AG09309 (cell line): Measurements from ENCODE around the gene HOXC10.

Experiments used
- DNase-seq: peaks from one replicate; pipeline ENCODE4 v3.0.0-alpha.2; 2010; ENCODE audit warnings: low read depth
- H3K4me3 ChIP-seq: 2 replicates; pipeline ENCODE4 v1.5.1; 2011; ENCODE audit warnings: mild to moderate bottlenecking, low read depth, low read length, moderate library complexity; ENCODE audit not compliant: control insufficient read depth
- CTCF ChIP-seq: IDR thresholded peaks from 2 replicates; pipeline ENCODE4 v1.5.1; 2011; ENCODE audit warnings: mild to moderate bottlenecking, low read depth, low read length, inconsistent platforms; ENCODE audit not compliant: insufficient read depth, control insufficient read depth; ENCODE audit errors: missing control alignments

HOXC10 gene

DNA sequence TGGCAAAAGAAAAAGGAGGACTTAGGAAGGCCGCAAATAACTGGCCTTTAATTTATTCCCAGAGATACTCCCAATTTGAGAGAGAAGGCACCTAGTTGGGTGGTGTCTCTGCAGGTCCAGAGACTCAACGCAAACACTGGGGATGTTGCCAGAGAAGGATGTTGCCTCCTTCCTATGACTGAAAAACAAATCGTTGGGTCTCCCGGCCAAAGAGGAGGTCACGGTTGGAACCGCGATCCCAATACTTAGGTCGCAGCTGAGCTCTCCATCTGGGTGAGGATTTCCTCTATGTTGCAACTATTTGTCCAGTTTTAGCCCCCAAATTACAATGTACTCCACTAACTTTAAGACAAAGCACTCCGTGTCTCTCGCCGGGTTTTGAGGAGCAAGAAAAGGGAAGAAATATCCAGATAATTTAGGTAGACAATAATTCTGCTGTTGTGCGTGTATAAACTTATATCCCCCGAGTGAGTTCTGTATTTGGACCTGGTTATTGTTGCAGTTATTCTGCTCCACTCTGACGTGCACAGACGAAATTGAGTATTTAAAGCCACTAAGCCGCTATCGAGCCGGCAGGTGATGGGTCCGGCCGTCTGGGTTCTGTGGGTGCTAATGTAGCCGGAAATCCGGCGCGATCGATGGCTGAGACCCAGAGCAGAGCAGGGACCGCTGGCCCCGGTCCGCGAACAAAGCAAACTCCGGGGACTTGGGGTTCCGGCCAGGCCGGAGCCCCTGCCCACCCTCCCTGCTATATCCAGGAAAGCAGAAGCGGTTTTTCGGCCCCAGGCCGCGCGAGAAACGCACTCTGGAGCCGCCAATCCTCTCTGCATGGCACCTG is 24.5 kb upstream of the HOXC10 start:
- no peak for TF ChIP-seq CTCF

DNA sequence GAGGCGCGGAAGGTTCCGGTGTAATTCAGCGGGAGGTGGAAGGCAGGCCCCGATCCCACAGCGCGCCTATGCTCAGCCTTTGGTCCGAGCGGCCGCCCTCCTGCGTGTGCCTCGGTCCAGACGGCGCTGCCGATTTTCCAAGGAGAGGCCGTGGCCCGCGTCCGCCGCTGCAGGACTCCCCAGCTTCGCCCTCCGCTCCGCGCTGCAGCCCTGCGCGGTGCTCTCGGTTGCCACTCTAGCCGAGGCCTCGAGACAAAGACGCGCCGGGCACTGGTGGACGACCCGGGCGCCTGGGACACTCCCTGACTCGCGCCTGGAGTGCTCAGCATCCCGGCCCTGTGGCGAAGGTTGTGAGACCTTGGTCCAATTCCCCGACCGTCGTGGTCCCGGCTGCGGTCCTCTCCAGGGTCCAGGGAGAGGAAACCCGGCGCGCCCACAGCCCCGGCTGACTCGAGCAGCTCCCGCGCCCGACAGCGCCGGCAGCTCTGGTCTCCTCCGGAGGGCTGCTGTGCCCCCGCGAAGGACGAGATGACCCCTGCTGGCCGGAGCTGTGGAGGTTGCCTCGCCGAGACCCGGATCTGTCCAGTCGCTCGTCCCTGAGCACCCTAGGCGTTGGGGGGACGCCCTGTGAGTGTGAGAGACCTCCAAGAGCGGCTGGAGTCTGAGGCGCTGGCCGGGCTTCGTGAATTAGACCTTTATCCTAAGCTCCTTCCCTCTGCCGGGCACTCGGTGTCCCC is 23.8 kb upstream of the HOXC10 start:
- DNase-seq: no peak
- TF ChIP-seq CTCF: no peak
- no peak overlapping the region for H3K4me3 ChIP-seq

More for the DNA sequence above, 24.5 kb upstream of the HOXC10 start:
- DNase-seq: no peak
- H3K4me3 ChIP-seq: no peak overlapping the region

DNA sequence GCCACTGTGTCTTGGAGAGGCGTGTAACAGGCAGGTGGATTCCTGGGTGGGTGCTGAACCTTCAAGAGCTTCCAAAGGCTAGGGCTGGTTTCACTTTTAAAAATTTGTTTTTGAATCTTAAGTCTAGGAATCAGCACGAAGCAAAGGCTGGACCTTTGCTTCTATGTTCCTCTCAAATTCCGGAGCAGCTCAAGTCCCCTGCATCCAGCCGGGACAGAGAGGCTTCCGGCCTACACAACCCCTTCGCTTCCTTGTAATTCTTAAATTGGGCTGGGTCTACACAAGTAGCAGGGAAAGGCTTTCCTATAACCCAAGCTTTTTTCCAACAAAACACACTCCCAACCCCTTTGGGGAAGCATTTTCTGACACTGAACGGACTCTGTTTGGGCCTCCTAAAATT is 21.9 kb upstream of the HOXC10 start:
- H3K4me3 ChIP-seq: no peak overlapping the region
- no peak for DNase-seq
- no peak for TF ChIP-seq CTCF

GRCh38 chr12:53963434-53964314 is 21.3 kb upstream of the HOXC10 start:
- no peak for TF ChIP-seq CTCF
- no peak for DNase-seq
- H3K4me3 ChIP-seq: no peak overlapping the region

DNA sequence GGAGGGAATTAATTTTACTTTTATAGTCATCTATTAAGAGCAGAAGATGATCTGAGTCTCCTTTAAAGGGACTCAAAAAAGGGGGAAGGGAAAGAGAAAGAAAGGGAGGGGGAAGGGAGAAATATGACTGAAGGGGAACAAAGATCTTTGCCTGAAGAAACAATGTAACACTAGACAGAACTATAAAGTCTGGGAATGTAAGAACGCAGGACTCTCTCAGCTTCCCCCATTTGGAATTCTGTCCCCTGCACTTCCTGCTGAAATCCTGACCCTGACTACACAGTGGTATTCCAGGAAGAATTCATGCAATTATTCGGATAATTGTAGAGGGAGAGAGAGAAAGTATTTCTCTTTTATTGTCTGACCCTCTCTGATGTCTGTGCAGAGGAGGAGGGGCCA is 20.6 kb upstream of the HOXC10 start:
- TF ChIP-seq CTCF: no peak
- H3K4me3 ChIP-seq: no peak overlapping the region
- no peak for DNase-seq
